ENCODE data around the gene GLT8D2. TPM values are rescaled to one million over a fixed set of nuclear protein-coding genes. Genes with fewer than 3 reads are reported as not detected.

The GLT8D2 gene
- total RNA-seq, 1 experiment from 2014 or later: 3.8 TPM

DNA sequence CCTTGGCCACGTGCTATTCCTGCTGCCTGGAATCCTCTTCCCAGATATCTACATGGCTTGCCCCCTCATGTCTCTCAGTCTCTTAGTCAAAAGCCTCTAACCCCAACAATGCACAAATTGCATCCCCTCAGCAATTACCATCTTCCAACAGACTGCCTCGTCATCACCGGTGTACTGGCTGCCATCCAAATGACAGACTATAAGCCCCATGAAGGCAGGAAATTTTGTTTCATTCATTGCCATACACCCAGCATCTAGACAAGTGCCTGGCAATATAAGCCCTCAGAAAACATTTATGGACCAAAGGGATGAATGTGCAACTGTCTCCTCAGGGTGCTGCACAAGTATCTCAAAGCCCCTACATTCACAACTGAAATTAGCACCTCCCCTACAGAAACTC lies 5.8 kb downstream of the GLT8D2 start:
- H3K14ac ChIP-seq (ENCODE audit: insufficient read depth, low read length): no peak overlapping the region
- H3K9me3 Mint-ChIP-seq: no peaks in the 10 kb centered on the region
- H3K79me1 ChIP-seq (ENCODE audit: insufficient read depth, low read depth, low read length, poor library complexity, severe bottlenecking): no peaks in the 10 kb centered on the region
- H3K79me2 ChIP-seq (ENCODE audit: insufficient read depth, low read length): no peaks in the 10 kb centered on the region
- no peak overlapping the region for H4K8ac ChIP-seq (replicated peaks; ENCODE audit: insufficient read length, low read depth, low read length)
- no peak overlapping the region for H3K56ac ChIP-seq (ENCODE audit: insufficient read length, low read depth, low read length)
- no peak overlapping the region for H2BK15ac ChIP-seq (ENCODE audit: low read depth, low read length)
- H4K91ac ChIP-seq (ENCODE audit: insufficient read length, low read depth, low read length): no peak overlapping the region
- no peak overlapping the region for H2BK12ac ChIP-seq (ENCODE audit: insufficient read length, low read depth, low read length)
- H3K4me2 ChIP-seq (ENCODE audit: insufficient read depth, insufficient read length, low read length): no peak overlapping the region
- peaks cover 3 to 4% of the 10 kb centered on the region in 2 experiments; a peak in 3 of 4 replicates for H3K4me1 Mint-ChIP-seq
- H4K5ac ChIP-seq (ENCODE audit: insufficient read length, low read depth, low read length): no peak overlapping the region
- no peaks in the 10 kb centered on the region for H3K9me3 ChIP-seq (ENCODE audit: control insufficient read depth, low read depth, low read length)
- H2AFZ ChIP-seq (ENCODE audit: low read length): no peak overlapping the region
- no peak overlapping the region for H2BK20ac ChIP-seq (ENCODE audit: low read depth, low read length, poor library complexity, severe bottlenecking)
- no peak overlapping the region for H3K4ac ChIP-seq (ENCODE audit: low read depth, low read length)
- no peak overlapping the region for H3K4me3 Mint-ChIP-seq
- TF ChIP-seq, protein P1, sequence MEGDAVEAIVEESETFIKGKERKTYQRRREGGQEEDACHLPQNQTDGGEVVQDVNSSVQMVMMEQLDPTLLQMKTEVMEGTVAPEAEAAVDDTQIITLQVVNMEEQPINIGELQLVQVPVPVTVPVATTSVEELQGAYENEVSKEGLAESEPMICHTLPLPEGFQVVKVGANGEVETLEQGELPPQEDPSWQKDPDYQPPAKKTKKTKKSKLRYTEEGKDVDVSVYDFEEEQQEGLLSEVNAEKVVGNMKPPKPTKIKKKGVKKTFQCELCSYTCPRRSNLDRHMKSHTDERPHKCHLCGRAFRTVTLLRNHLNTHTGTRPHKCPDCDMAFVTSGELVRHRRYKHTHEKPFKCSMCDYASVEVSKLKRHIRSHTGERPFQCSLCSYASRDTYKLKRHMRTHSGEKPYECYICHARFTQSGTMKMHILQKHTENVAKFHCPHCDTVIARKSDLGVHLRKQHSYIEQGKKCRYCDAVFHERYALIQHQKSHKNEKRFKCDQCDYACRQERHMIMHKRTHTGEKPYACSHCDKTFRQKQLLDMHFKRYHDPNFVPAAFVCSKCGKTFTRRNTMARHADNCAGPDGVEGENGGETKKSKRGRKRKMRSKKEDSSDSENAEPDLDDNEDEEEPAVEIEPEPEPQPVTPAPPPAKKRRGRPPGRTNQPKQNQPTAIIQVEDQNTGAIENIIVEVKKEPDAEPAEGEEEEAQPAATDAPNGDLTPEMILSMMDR (conservative IDR thresholded peaks at IDR 0.05): no peak
- H2AK5ac ChIP-seq (ENCODE audit: insufficient read length, low read length): no peak overlapping the region
- no peak overlapping the region for H3K18ac ChIP-seq (ENCODE audit: insufficient read length, low read depth, low read length)
- no peak overlapping the region for H3K23ac ChIP-seq (ENCODE audit: insufficient read length, low read depth, low read length)
- H3K4me1 ChIP-seq (ENCODE audit: insufficient read depth, low read length): no peaks in the 10 kb centered on the region
- no peaks in the 10 kb centered on the region for H3K36me3 Mint-ChIP-seq (ENCODE audit: insufficient read depth in 1 of 3, low read depth in 3 of 3)
- no peaks in the 10 kb centered on the region for H3K23me2 ChIP-seq (ENCODE audit: insufficient read length, low read depth, low read length, poor library complexity, severe bottlenecking)
- H3K27ac Mint-ChIP-seq: no peak overlapping the region; a peak in 1 of 7 replicates
- H3K27me3 Mint-ChIP-seq (ENCODE audit: low read depth): peaks cover 15% of the 10 kb centered on the region
- no peaks in the 10 kb centered on the region for H4K20me1 ChIP-seq (ENCODE audit: control insufficient read depth, insufficient read depth, insufficient read length)
- H3K9ac ChIP-seq (ENCODE audit: extremely low read depth, insufficient read length, low read length): no peak overlapping the region
- H2BK5ac ChIP-seq (ENCODE audit: insufficient read length, low read length): no peak overlapping the region
- H2BK120ac ChIP-seq (ENCODE audit: low read depth, low read length, poor library complexity, severe bottlenecking): no peak overlapping the region
- no peak overlapping the region for H3K27ac ChIP-seq (ENCODE audit: insufficient read length, low read depth, low read length)
- WGBS (ENCODE audit: extremely low coverage, insufficient read length, low lambda C conversion rate): no CpG with 5 or more reads among the region's 3 CpGs
- DNase-seq: no peak
- H3K27me3 ChIP-seq (ENCODE audit: insufficient read depth, low read length): 0 out of 2 replicates have a peak, but pooled peaks cover 3% of the 10 kb centered on the region
- no peak overlapping the region for H3T11ph ChIP-seq (ENCODE audit: low read length)

Measured in H9 (cell line).